ENCODE results near the gene CCDC181. TPM values are rescaled to one million over a fixed set of nuclear protein-coding genes. Genes with fewer than 3 reads are reported as not detected.

CCDC181 gene
- 10 to 100 TPM in 3 of 4 donors, 1 to 10 TPM in 1; 8.6 to 12.5 (median 11.3) TPM for polyA plus RNA-seq (ENCODE audit: insufficient read length in 4 of 4)

- peak; percentile 63 to 73 (median 70) for DNase-seq (ENCODE audit: low read depth in 4 of 4, low spot score in 3 of 4)
These were observed at the start of gene CCDC181 for GRCh38 chr1:169427081-169427641. Gene CCDC181, minus strand, starts transcription at chr1:169427474. Its CDS starts 2,547 bp downstream, at chr1:169424927.

- no peak for DNase-seq (ENCODE audit: low read depth in 4 of 4, low spot score in 3 of 4)
These were observed 48.6 kb upstream of the CCDC181 start for GRCh38 chr1:169475806-169476387.

GRCh38 chr1:169474302-169474995 lies 47.2 kb upstream of the CCDC181 start:
- DNase-seq (ENCODE audit: low read depth in 4 of 4, low spot score in 3 of 4), result no peak

GRCh38 chr1:169473347-169473746 lies 46.1 kb upstream of the CCDC181 start:
- no peak for DNase-seq (ENCODE audit: low read depth in 4 of 4, low spot score in 3 of 4)

- DNase-seq (ENCODE audit: low read depth in 4 of 4, low spot score in 3 of 4), result no peak
These were observed 45.5 kb upstream of the CCDC181 start for GRCh38 chr1:169472738-169473137.

- DNase-seq (ENCODE audit: low read depth in 4 of 4, low spot score in 3 of 4), result no peak
These were observed 41.7 kb upstream of the CCDC181 start for GRCh38 chr1:169468982-169469381.

- DNase-seq (ENCODE audit: low read depth in 4 of 4, low spot score in 3 of 4), result no peak
These were observed 39.3 kb upstream of the CCDC181 start for GRCh38 chr1:169466259-169467230.

GRCh38 chr1:169465281-169465680 lies 38.0 kb upstream of the CCDC181 start:
- no peak for DNase-seq (ENCODE audit: low read depth in 4 of 4, low spot score in 3 of 4)

GRCh38 chr1:169462385-169462784 lies 35.1 kb upstream of the CCDC181 start:
- no peak for DNase-seq (ENCODE audit: low read depth in 4 of 4, low spot score in 3 of 4)

GRCh38 chr1:169461390-169462000 lies 34.2 kb upstream of the CCDC181 start:
- no peak for DNase-seq (ENCODE audit: low read depth in 4 of 4, low spot score in 3 of 4)

- no peak for DNase-seq (ENCODE audit: low read depth in 4 of 4, low spot score in 3 of 4)
These were observed 33.0 kb upstream of the CCDC181 start for GRCh38 chr1:169460191-169460833.

GRCh38 chr1:169457443-169457842 lies 30.2 kb upstream of the CCDC181 start:
- no peak for DNase-seq (ENCODE audit: low read depth in 4 of 4, low spot score in 3 of 4)

- no peak for DNase-seq (ENCODE audit: low read depth in 4 of 4, low spot score in 3 of 4)
These were observed 28.8 kb upstream of the CCDC181 start for GRCh38 chr1:169456029-169456428.

GRCh38 chr1:169452921-169453320 lies 25.6 kb upstream of the CCDC181 start:
- no peak for DNase-seq (ENCODE audit: low read depth in 4 of 4, low spot score in 3 of 4)

- no peak for DNase-seq (ENCODE audit: low read depth in 4 of 4, low spot score in 3 of 4)
These were observed 24.0 kb upstream of the CCDC181 start for GRCh38 chr1:169451218-169451824.

- DNase-seq (ENCODE audit: low read depth in 4 of 4, low spot score in 3 of 4), result no peak
These were observed 16.6 kb upstream of the CCDC181 start for GRCh38 chr1:169443923-169444322.

GRCh38 chr1:169426174-169426705 lies 1.0 kb downstream of the CCDC181 start:
- no peak for DNase-seq (ENCODE audit: low read depth in 4 of 4, low spot score in 3 of 4)

- DNase-seq (ENCODE audit: low read depth in 4 of 4, low spot score in 3 of 4), result no peak
These were observed 6.0 kb downstream of the CCDC181 start for GRCh38 chr1:169421309-169421708.

GRCh38 chr1:169414952-169415351 lies 12.3 kb downstream of the CCDC181 start:
- DNase-seq (ENCODE audit: low read depth in 4 of 4, low spot score in 3 of 4), result no peak

Measured in right renal pelvis (tissue), 4 donors.